ENCODE measurements around the gene SYNDIG1. TPM values are rescaled to one million over a fixed set of nuclear protein-coding genes. Genes with fewer than 3 reads are reported as not detected.

SYNDIG1 gene
- total RNA-seq, 2 donors from 2014 or later, result 0.78 TPM; not detected in 1

DNA sequence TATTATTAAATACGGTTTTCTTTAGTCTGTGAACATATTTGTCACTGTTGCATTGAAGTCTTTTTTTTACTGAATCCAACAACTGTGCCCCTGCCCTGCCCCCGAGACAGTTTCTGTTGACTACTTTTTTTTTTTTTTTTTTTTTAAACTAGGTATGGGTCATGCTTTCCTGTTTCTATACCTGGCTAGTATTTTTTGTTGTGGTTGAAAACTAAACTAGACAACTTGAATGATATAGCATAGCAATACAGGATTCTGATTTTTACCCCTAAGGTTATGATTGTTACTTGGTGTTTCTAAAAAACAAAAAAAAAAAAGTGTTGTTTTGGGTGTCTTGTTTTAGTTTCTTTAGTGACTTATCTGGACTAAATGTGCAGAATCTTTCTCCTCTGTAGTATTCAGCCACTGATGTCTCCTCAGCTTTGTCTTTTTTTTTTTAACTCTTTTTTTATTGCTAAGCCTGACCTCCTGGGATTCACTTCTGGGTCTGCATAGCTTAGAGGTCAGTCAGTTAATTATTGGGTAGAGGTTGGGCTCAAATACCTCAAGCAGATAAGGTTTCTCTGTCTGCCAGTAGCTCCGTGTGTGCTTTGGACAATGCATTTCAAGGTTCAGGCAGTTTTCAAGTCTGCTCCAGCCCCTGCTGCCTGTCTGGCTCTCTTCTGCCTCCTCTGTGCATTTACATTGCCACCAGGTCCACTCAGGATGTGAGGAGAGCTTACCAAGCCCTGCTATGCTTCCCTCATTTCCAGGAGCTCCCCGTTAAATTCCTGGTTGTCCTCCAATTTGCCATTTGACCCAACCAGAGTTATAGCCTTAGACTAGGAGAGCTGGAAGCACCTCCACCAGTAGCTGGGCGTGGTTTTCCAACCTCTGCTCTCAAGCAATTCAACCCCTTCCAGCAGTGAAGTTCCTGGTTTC lies 91.4 kb downstream of the SYNDIG1 start:
- WGBS, 2 donors, result 61% methylated on average over 5 of the region's 5 CpGs
- Histone ChIP-seq H3K4me1 (no peaks in the 10 kb centered on the region), H3K9me3 (no peaks in the 10 kb centered on the region), H3K4me3 (no peak overlapping the region), H3K36me3 (replicated peaks in 1 of 2; ENCODE audit: insufficient read depth in 1 of 2, low read depth in 2 of 2) (no peaks in the 10 kb centered on the region), H3K27ac (no peak overlapping the region), H3K27me3 (no peaks in the 10 kb centered on the region)
- ATAC-seq, result no peak
- DNase-seq, result no peak
- TF ChIP-seq, protein P1, sequence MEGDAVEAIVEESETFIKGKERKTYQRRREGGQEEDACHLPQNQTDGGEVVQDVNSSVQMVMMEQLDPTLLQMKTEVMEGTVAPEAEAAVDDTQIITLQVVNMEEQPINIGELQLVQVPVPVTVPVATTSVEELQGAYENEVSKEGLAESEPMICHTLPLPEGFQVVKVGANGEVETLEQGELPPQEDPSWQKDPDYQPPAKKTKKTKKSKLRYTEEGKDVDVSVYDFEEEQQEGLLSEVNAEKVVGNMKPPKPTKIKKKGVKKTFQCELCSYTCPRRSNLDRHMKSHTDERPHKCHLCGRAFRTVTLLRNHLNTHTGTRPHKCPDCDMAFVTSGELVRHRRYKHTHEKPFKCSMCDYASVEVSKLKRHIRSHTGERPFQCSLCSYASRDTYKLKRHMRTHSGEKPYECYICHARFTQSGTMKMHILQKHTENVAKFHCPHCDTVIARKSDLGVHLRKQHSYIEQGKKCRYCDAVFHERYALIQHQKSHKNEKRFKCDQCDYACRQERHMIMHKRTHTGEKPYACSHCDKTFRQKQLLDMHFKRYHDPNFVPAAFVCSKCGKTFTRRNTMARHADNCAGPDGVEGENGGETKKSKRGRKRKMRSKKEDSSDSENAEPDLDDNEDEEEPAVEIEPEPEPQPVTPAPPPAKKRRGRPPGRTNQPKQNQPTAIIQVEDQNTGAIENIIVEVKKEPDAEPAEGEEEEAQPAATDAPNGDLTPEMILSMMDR (IDR thresholded peaks at IDR 0.05), result no peak
- no peak for TF ChIP-seq POLR2A (IDR thresholded peaks at IDR 0.05)
- intact Hi-C loops (cut with DNase I), result no loop called here

DNA sequence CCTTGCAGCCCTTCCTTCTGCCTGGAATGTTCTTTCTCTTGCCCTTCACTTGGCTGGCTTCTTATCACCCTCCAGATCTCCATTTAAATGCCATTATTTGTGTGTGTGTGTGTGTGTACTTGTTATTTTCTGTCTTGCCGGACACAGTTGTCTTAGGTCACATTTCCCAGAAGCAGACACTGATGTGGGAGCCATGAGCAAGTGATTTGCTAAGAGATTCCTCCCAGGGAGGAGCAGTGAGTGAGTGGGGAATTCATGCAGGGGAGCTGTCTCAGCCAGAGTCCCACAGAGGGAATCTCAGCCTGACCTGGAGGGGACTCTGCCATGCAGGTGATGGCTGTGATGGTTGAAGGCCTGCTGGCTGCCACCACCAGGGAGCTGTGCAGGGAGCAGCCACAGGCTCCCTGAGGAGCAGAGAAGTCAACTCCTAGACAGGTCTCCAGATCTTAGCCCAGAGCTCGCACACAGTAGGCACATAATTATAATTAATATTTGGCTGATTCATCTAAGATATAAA lies 96.5 kb downstream of the SYNDIG1 start:
- no peak for DNase-seq
- no peak overlapping the region for H3K4me3 ChIP-seq
- intact Hi-C loops (cut with DNase I), result loop anchor here (5.0 kb wide), 1 partner anchor 51 kb away; no protein-coding TSS in a partner anchor
- ATAC-seq, result no peak
- 44 to 65% methylated on average over 2 of the region's 2 CpGs for WGBS, 2 donors
- no peaks in the 10 kb centered on the region for H3K36me3 ChIP-seq (replicated peaks in 1 of 2; ENCODE audit: insufficient read depth in 1 of 2, low read depth in 2 of 2)
- no peak overlapping the region for H3K27ac ChIP-seq
- H3K4me1 ChIP-seq, result no peaks in the 10 kb centered on the region
- no peak for TF ChIP-seq POLR2A (IDR thresholded peaks at IDR 0.05)
- TF ChIP-seq, protein P1 (IDR thresholded peaks at IDR 0.05), result no peak
- no peaks in the 10 kb centered on the region for H3K27me3 ChIP-seq
- H3K9me3 ChIP-seq, result no peaks in the 10 kb centered on the region

DNA sequence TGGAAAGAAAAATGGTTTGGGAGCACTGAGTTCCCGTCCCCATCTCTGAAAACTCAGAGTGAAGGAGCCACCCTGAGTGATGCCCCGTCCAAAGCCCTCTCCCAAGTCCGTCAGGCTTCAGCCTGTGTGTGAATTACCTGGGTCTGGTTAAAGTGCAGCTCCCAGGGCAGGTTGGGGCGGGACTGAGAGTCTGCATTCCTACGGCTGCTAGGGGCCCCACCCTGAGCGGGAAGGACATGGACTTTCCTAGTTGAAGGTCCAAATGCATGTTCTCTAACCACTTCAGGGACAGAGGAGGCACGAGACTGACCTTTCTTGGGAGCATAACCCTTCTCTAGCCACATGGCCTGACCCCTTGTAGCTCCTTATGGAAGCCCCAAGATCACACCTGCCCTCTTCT lies 97.2 kb downstream of the SYNDIG1 start:
- TF ChIP-seq, protein P1 (IDR thresholded peaks at IDR 0.05), result no peak
- no peak for TF ChIP-seq POLR2A (IDR thresholded peaks at IDR 0.05)
- H3K27ac ChIP-seq, result no peak overlapping the region
- DNase-seq, result no peak
- H3K9me3 ChIP-seq, result no peaks in the 10 kb centered on the region
- WGBS, 2 donors, result 59 to 65% methylated on average over 7 of the region's 7 CpGs
- H3K27me3 ChIP-seq, result no peaks in the 10 kb centered on the region
- ATAC-seq, result no peak
- intact Hi-C loops (cut with DNase I), result loop anchor here (5.0 kb wide), 1 partner anchor 51 kb away; no protein-coding TSS in a partner anchor
- no peak overlapping the region for H3K4me3 ChIP-seq
- no peaks in the 10 kb centered on the region for H3K4me1 ChIP-seq
- H3K36me3 ChIP-seq (replicated peaks in 1 of 2; ENCODE audit: insufficient read depth in 1 of 2, low read depth in 2 of 2), result no peaks in the 10 kb centered on the region

DNA sequence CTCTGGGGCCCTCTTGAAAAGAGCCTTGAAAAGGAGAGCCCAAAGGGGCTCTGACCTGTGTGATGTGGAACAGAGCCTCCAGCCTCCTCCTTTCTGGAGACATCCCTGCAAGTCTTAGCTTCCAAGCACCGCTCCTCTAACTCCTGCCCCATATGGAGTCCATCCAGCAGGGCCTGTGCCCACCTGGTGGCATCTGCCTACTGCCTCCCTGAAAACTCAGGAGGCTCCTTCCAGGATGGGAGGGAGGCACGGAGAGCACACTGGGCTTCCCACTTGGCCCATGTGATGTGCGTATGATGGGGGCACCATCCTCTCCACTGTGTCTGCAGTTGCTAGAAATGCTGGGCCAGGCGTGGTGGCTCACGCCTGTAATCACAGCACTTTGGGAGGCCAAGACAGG lies 98.1 kb downstream of the SYNDIG1 start:
- Histone ChIP-seq H3K4me1 (no peaks in the 10 kb centered on the region), H3K27ac (no peak overlapping the region), H3K27me3 (no peaks in the 10 kb centered on the region), H3K4me3 (no peak overlapping the region), H3K36me3 (replicated peaks in 1 of 2; ENCODE audit: insufficient read depth in 1 of 2, low read depth in 2 of 2) (no peaks in the 10 kb centered on the region), H3K9me3 (no peaks in the 10 kb centered on the region)
- ATAC-seq (no peak), DNase-seq (no peak)
- TF ChIP-seq, protein P1 (IDR thresholded peaks at IDR 0.05), result no peak
- TF ChIP-seq POLR2A (IDR thresholded peaks at IDR 0.05), result no peak
- intact Hi-C loops (cut with DNase I), result loop anchor here (5.0 kb wide), 1 partner anchor 50 kb away; no protein-coding TSS in a partner anchor
- 87% methylated on average over 5 of the region's 5 CpGs; no CpG with 5 or more reads in 1 of the 2 donors for WGBS, 2 donors

All from body of pancreas (tissue), 4 donors.